ENCODE results near the gene TBX19. TPM values are rescaled to one million over a fixed set of nuclear protein-coding genes. Genes with fewer than 3 reads are reported as not detected.
A peak's percentile ranks its signal among the peaks of the same experiment; 100 is the strongest.

TBX19 gene
- total RNA-seq, 4 donors from 2014 or later = 0.54 to 2.9 (median 2.0) TPM

DNA sequence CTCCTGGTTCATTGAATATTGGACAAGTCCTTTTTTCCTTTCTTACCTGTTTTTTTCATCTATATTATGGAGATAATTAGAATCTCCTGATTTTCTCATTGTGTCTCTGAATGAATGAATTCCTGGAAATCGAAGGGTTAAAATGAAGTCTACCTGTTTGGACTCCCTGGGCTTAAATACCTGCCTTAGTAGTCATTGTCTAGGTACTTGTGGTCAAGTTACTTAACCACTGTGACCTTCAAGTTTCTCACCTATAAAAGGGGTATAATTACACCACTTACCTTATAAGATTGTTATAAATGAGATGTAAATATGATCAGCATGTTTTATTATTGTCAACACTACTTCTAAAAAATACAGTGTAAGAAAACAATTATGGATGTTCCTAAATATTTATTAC, 9.0 kb upstream of the TBX19 start:
- no peaks in the 10 kb centered on the region for H3K9me3 ChIP-seq
- no peaks in the 10 kb centered on the region for H3K36me3 ChIP-seq
- WGBS, 2 donors = 90 to 91% methylated on average over 1 of the region's 1 CpG
- intact Hi-C loops (cut with DNase I) = no loop called here
- H3K4me1 ChIP-seq = no peaks in the 10 kb centered on the region
- no peak overlapping the region for H3K4me3 ChIP-seq (replicated peaks in 1 of 3)
- no peak for TF ChIP-seq POLR2A (IDR thresholded peaks at IDR 0.05)
- TF ChIP-seq, protein P1, sequence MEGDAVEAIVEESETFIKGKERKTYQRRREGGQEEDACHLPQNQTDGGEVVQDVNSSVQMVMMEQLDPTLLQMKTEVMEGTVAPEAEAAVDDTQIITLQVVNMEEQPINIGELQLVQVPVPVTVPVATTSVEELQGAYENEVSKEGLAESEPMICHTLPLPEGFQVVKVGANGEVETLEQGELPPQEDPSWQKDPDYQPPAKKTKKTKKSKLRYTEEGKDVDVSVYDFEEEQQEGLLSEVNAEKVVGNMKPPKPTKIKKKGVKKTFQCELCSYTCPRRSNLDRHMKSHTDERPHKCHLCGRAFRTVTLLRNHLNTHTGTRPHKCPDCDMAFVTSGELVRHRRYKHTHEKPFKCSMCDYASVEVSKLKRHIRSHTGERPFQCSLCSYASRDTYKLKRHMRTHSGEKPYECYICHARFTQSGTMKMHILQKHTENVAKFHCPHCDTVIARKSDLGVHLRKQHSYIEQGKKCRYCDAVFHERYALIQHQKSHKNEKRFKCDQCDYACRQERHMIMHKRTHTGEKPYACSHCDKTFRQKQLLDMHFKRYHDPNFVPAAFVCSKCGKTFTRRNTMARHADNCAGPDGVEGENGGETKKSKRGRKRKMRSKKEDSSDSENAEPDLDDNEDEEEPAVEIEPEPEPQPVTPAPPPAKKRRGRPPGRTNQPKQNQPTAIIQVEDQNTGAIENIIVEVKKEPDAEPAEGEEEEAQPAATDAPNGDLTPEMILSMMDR (IDR thresholded peaks at IDR 0.05) = no peak
- H3K27me3 ChIP-seq = no peaks in the 10 kb centered on the region
- no peak overlapping the region for H3K27ac ChIP-seq
- DNase-seq = no peak

DNA sequence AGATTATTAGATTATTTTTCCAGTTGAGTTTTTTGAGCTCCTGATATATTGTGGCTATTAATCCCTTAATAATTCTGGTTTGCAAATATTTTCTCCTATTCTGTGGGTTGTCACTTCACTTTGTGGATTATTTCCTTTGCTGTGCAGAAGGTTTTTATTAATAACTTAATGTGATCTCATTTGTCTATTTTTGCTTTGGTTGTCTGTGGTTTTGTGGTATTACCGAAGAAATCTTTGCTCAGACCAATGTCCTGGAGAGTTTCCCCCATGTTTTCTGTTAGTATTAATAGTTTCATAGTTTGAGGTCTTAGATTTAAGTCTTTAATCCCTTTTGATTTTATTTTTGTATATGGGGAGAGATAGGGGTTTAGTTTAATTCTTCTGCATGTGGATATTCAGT, 7.1 kb upstream of the TBX19 start:
- no peak for DNase-seq
- TF ChIP-seq POLR2A (IDR thresholded peaks at IDR 0.05) = no peak
- TF ChIP-seq, protein P1 (IDR thresholded peaks at IDR 0.05) = no peak
- intact Hi-C loops (cut with DNase I) = no loop called here
- Histone ChIP-seq H3K27ac (no peak overlapping the region), H3K9me3 (no peaks in the 10 kb centered on the region), H3K4me3 (replicated peaks in 1 of 3) (no peak overlapping the region), H3K36me3 (no peaks in the 10 kb centered on the region), H3K4me1 (no peaks in the 10 kb centered on the region), H3K27me3 (no peaks in the 10 kb centered on the region)
- 69 to 88% methylated on average over 1 of the region's 1 CpG for WGBS, 2 donors

DNA sequence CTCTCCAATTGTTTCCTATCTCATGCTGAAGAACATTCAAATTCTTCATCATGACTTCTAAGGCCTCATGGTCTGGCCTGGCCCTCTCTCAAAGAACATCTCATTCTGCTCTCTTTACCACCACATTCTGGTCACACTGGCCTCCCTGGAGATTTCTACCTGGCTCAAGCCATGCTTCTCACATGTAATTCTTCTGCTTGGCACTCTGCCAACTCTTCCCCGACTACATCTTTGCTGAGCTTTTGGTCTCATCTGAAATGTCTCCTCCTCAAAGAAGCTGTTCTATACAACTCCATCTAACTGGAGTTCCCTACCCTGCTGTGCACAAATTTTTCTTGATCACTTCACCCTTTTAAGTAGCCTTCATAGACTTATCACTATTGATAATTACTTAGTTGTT, 1.4 kb upstream of the TBX19 start:
- H3K36me3 ChIP-seq = no peaks in the 10 kb centered on the region
- DNase-seq = no peak
- no peaks in the 10 kb centered on the region for H3K9me3 ChIP-seq
- WGBS, 2 donors = 89 to 90% methylated on average over 1 of the region's 1 CpG
- no peak for TF ChIP-seq POLR2A (IDR thresholded peaks at IDR 0.05)
- TF ChIP-seq, protein P1 (IDR thresholded peaks at IDR 0.05) = no peak
- no peaks in the 10 kb centered on the region for H3K4me1 ChIP-seq
- H3K4me3 ChIP-seq (replicated peaks in 1 of 3) = no peak overlapping the region
- H3K27ac ChIP-seq = no peak overlapping the region
- H3K27me3 ChIP-seq = no peaks in the 10 kb centered on the region
- intact Hi-C loops (cut with DNase I) = no loop called here

DNA sequence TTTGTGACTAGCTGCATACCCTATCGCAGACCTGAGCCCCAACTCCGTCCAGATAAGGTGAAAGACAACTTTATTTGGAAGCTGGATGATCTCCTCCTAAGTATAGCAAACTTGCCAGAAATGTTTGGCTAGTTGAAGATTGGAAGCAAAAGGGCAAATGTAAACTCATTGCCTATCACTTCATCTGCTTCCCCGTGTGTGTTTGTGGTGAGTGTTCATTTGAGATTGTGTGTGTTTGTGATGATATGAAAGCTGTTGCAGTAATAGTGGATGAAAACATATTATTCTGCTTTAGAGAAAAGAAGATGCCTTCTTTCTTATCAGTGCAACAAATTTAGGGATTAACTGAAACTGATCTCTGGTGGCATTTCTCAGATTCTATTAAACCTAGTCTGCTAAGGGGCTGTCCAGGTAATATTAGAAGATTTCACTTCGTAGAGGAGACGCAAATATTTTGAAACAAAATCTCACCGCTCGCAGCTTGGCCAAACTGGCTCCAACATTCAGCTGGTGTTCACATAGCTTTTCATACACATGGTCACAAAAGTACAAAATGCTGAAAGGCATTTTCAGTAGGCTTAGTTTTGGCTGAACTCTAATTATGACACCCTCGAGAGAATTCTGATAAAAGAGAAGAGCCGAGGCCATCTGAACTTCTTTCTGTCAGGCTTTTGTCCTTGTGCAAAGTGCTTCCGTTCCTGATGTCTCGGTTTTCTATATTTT, 1.1 kb downstream of the TBX19 start:
- H3K27me3 ChIP-seq = no peaks in the 10 kb centered on the region
- no peak overlapping the region for H3K4me3 ChIP-seq (replicated peaks in 1 of 3)
- TF ChIP-seq, protein P1 (IDR thresholded peaks at IDR 0.05) = no peak
- no peak for TF ChIP-seq POLR2A (IDR thresholded peaks at IDR 0.05)
- no peak for DNase-seq
- peaks cover 0 to 3% of the 10 kb centered on the region in 2 donors for H3K4me1 ChIP-seq
- no peaks in the 10 kb centered on the region for H3K36me3 ChIP-seq
- intact Hi-C loops (cut with DNase I) = no loop called here
- no peaks in the 10 kb centered on the region for H3K9me3 ChIP-seq
- 90 to 91% methylated on average over 11 of the region's 11 CpGs for WGBS, 2 donors
- no peak overlapping the region for H3K27ac ChIP-seq

DNA sequence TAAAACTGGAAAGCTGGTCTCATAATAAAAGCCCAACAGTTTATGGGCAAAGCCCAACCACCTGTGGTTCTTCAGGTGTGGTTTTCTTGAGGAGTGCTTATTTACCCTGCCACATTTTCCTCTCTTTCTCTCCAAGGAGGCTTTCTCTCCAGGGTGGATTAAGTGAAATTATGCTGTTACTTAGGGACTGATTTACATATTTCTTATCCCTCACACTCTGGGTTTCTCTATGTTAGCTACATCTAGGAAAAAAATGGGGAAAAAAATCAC, 4.8 kb downstream of the TBX19 start:
- DNase-seq = peak; percentile 7 to 38
- Histone ChIP-seq H3K36me3 (no peaks in the 10 kb centered on the region), H3K4me1 (peaks cover 0 to 3% of the 10 kb centered on the region in 2 donors), H3K27me3 (no peaks in the 10 kb centered on the region), H3K9me3 (no peaks in the 10 kb centered on the region), H3K27ac (no peak overlapping the region), H3K4me3 (replicated peaks in 1 of 3) (no peak overlapping the region)
- intact Hi-C loops (cut with DNase I) = no loop called here
- TF ChIP-seq, protein P1 (IDR thresholded peaks at IDR 0.05) = no peak
- no peak for TF ChIP-seq POLR2A (IDR thresholded peaks at IDR 0.05)

Data from thyroid gland (tissue), 4 donors.